ENCODE measurements around the gene NHLRC1. TPM values are rescaled to one million over a fixed set of nuclear protein-coding genes. Genes with fewer than 3 reads are reported as not detected.

NHLRC1 gene
- total RNA-seq, 1 experiment from 2014 or later, result not detected

DNA sequence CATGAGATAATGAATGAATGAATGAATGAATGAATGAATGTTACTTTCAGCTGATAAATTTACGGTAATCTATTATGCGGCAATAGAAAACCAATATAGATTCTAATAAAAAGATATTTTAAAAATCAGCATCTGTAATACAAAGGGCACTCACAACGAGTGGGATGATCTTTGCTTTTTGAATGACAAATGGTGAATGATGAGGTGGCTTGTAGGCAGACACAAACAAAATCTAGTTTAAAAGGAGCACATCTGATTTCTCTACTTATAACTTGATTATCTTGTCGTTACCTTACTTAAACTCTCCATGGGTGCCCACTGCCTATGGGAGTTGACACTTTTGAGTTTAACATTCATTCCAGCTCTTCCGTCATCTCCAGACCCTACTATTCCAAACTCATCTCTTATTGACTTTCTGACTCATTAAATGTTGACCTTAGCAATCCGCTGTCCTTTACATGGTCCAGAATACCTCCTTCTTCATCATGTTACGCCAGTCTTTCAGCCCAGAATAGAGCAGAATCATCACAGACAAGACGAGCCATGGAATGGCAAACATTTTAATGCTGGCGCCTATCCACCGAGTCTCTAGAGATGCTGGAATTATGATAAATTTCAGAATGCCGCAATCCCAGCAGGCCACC lies 41.3 kb downstream of the NHLRC1 start:
- no peaks in the 10 kb centered on the region for H3K36me3 ChIP-seq
- H3K27ac ChIP-seq, result no peak overlapping the region
- no peaks in the 10 kb centered on the region for H3K27me3 ChIP-seq
- no peak overlapping the region for H3K4me3 ChIP-seq
- no peaks in the 10 kb centered on the region for H3K4me1 ChIP-seq
- no peak for DNase-seq
- no peaks in the 10 kb centered on the region for H3K9me3 ChIP-seq (replicated peaks)

DNA sequence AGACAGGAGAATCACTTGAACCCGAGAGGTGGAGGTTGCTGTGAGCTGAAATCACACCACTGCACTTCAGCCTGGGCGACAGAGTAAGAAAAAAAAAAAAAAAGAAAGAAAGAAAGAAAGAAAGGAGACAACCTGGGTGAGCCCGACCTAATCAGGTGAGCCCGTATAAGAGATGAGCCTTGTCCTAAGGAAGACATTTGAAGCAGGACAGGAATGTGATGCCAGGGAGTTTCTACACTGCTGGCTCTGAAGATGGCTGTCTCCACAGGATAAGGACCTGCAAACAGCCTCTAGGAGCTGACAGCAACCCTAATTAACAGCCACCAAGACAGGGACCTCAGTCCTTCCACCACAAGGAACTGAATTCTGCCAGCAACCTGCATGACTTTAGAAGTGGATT lies 41.9 kb downstream of the NHLRC1 start:
- Histone ChIP-seq H3K4me3 (no peak overlapping the region), H3K27me3 (no peaks in the 10 kb centered on the region), H3K4me1 (no peaks in the 10 kb centered on the region), H3K27ac (no peak overlapping the region), H3K36me3 (no peaks in the 10 kb centered on the region), H3K9me3 (replicated peaks) (no peaks in the 10 kb centered on the region)
- DNase-seq, result no peak

DNA sequence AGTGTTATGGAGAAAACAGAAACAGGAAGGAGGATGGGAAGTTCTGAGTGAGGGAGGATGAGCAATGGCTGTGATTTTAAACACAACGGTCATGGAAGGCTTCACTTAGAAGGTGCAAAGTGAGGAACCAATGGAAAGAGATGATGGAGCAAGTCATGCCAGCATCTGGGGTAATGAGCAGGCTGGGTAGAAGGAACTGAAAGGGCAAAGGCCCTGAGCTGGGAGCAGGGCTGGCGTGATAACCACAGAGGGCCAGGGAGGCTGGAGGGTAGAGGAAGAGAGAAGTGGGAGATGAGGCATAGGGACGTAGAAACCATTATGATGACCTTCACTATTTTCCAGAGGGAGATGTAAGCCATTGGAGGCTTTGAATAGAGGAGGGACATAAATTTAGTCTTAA lies 43.6 kb downstream of the NHLRC1 start:
- Histone ChIP-seq H3K9me3 (replicated peaks) (no peaks in the 10 kb centered on the region), H3K27ac (no peak overlapping the region), H3K4me1 (no peaks in the 10 kb centered on the region), H3K27me3 (no peaks in the 10 kb centered on the region), H3K4me3 (no peak overlapping the region), H3K36me3 (no peaks in the 10 kb centered on the region)
- no peak for DNase-seq

DNA sequence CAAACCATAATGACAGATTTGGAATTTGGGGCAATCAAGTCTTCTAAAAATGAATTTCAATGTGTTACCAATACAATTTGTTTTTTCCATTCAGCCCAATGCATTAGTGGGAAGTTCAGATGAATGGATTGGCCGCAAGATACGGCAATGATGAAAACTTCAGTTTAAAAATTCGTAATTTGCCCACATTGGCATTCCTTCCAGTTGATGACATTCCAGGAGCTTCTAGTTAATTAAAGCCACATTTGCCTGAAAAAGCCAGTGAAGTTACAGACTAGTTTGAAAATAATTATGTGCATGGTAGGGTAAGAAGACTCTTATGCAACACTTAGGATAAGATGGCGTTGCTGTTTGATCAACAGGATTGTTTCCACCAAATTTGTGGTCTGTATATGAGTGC lies 46.2 kb downstream of the NHLRC1 start:
- no peak for DNase-seq
- Histone ChIP-seq H3K9me3 (replicated peaks) (no peaks in the 10 kb centered on the region), H3K27me3 (no peaks in the 10 kb centered on the region), H3K36me3 (no peaks in the 10 kb centered on the region), H3K4me1 (no peaks in the 10 kb centered on the region), H3K27ac (no peak overlapping the region), H3K4me3 (no peak overlapping the region)

DNA sequence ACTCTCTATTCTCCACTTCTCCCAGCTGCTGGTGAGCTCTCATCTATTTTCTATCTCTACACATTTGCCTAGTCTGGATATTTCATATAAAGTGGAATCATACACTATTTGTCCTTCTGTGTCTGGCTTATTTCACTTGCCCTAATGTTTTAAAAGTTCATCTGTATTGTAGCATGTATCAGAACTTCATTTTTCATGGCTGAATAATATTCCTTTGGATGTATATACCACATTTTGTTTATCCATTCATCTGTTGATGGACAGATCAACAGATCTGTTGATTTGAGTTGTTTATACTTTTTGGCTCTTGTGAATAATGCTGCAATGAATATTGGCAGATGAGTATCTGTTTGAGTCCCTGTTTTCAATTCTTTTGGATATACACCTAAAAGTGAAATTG lies 49.6 kb downstream of the NHLRC1 start:
- Histone ChIP-seq H3K4me3 (no peak overlapping the region), H3K4me1 (no peaks in the 10 kb centered on the region), H3K27ac (no peak overlapping the region), H3K36me3 (no peaks in the 10 kb centered on the region), H3K9me3 (replicated peaks) (no peaks in the 10 kb centered on the region), H3K27me3 (no peaks in the 10 kb centered on the region)
- DNase-seq, result no peak

DNA sequence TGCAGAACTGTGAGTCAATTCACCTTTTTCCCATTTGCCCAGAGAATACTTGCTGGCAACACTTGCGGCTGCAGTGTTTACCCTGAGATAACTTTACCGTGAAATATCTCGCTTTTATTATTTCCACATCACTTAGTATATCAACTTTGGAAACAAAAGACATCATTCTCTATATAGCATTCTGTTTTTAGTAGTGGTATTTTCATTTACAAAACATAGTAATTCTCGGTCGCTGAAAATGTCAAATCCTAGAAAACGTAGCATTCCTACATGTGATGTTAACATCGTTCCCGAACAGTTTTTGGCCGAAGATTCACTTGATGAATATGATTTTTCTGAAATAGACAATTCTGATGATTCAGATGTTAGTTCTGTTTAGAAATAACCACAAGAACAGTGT lies 52.0 kb downstream of the NHLRC1 start:
- H3K36me3 ChIP-seq, result no peaks in the 10 kb centered on the region
- no peak overlapping the region for H3K27ac ChIP-seq
- H3K4me1 ChIP-seq, result no peaks in the 10 kb centered on the region
- no peaks in the 10 kb centered on the region for H3K27me3 ChIP-seq
- H3K9me3 ChIP-seq (replicated peaks), result no peaks in the 10 kb centered on the region
- H3K4me3 ChIP-seq, result no peak overlapping the region
- no peak for DNase-seq

Other genes with a start within 250 kb of the NHLRC1 start
- gene KIF13A, start 135.0 kb downstream of the NHLRC1 start, total RNA-seq (2014; rRNA removed; shearing (Covaris generic)), result 13.3 and 18.9 TPM in 2 replicates
- 8.1 and 9.6 TPM in 2 replicates for gene TPMT, start 32.4 kb upstream of the NHLRC1 start, total RNA-seq (2014; rRNA removed; shearing (Covaris generic))
- 6.9 and 7.2 TPM in 2 replicates for gene KDM1B, start 32.7 kb upstream of the NHLRC1 start, total RNA-seq (2014; rRNA removed; shearing (Covaris generic))
- gene DEK, start 141.9 kb upstream of the NHLRC1 start, total RNA-seq (2014; rRNA removed; shearing (Covaris generic)), result 129 and 142 TPM in 2 replicates